Stimulated activated CD4-positive, alpha-beta T cell treated with anti-CD3 and anti-CD28 coated beads, Interleukin-2, amount 100 ng/mL, for 4 hours (primary cell): ENCODE results near the gene NOXO1.

Source experiments
- DNase-seq: peaks from one replicate; pipeline ENCODE4 v3.0.0-alpha.2; 2020; ENCODE audit warnings: low read depth

NOXO1 gene

DNA sequence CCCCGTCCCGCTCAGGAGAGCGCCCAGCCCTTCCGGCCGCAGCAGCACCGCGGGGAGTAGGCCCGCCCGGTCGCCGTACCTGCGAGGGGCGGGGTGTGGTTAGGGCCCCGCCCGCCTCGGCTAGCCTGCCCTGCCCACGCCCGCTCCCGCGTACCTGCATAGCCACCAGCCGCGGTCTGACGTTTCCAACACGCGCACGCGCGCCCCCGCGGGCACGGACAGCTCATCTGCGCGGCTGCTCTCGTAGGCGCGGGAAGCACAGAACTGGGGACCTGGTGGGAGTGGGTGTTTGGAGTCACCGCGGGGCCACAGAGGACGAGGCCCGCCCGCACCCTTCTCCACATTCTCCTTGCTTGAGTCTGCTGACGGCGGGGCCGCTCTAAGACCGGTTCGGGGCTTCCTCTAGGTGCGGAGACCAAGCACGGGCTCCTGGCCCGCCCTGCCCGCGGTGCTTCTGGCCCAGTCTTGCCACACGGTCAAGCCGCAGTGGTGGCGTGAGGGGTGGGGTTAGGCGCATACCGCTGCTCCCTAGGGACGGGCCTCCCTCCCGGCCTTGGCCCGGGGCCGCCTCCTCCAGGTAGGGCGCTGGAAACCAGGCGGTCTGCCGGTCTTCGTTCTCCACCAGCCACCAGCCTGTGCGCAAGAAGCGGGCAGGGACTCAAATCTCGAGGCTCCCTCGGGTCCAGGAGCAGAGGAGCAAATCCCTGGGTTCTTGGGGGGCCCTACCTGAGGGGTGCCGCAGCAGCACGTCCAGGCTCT is 1.8 kb downstream of the NOXO1 start:
- peak; percentile 56 for DNase-seq

DNA sequence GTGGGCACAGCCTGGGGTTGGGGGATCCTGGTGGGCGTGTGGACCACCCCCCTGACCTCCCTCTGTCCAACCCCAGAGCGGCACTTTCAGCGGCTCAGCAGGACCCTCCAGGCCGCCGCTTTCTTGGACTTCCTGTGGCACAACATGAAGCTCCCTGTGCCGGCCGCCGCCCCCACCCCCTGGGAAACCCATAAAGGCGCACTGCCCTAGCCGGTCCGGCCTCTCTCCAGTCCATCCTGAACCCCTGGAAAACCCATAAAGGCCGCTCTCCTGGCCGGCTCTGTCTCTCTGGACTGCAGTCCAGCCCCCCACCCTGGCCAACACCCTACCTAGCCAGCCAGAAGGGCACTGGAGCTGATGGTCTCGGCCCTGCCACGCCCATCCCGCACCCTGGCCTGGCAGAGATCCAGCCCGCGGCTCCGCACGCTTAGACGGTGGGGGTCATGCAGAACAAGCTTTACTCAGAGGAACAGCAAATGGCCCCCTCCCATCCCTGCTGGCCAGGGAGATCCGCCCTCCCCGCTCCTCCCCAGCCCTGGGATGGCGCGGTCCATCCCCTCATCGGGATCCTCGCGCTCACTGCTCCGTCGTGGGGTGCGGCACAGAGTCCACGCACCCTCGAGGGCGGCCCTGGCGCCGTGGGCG is 2.7 kb downstream of the NOXO1 start:
- no peak for DNase-seq

DNA sequence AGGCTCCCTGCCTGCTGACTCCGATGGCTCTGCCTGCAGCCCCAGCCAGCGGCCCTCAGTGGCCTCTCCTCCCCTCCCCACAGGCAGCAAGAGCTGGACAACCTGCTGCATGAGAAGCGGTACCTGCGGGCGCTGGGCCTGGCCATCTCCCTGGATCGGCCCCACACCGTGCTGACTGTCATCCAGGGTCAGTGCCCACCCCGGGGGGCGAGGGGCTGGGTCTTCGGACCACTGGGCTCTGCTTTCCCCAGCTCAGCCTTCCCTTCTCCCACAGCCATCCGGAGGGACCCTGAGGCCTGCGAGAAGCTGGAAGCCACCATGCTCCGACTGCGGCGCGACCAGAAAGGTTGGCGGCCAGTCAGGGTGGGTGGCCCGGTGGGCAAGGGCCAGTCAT is 3.4 kb downstream of the NOXO1 start:
- DNase-seq = no peak

DNA sequence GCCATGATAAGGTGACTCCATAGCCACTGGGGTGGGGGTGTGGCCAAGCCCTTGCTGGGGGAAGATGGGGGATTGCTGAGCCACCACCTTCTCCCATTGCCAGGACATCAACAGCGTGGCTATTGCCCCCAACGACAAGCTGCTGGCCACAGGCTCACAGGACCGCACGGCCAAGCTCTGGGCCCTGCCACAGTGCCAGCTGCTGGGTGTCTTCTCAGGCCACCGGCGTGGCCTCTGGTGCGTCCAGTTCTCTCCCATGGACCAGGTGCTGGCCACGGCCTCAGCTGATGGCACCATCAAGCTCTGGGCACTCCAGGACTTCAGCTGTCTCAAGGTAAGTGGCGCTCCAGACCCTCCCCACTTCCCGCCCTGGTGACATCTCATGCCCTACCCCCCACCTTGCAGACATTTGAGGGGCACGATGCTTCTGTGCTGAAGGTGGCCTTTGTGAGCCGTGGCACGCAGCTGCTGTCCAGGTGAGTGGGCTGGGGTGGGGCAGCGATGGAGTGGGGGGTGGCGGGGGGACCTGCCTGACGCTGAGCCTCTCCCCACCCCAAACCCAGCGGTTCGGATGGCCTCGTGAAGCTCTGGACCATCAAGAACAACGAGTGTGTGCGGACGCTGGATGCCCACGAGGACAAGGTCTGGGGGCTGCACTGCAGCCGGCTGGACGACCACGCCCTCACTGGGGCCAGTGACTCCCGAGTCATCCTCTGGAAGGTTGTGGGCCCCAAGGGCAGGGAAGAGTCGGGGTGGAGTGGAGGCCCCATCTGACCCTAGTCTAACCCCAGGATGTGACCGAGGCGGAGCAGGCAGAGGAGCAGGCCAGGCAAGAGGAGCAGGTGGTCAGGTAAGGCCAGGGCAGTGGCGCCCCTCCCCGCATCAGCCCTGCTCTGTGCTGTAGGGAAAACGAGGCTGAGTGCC is 4.1 kb downstream of the NOXO1 start:
- no peak for DNase-seq

DNA sequence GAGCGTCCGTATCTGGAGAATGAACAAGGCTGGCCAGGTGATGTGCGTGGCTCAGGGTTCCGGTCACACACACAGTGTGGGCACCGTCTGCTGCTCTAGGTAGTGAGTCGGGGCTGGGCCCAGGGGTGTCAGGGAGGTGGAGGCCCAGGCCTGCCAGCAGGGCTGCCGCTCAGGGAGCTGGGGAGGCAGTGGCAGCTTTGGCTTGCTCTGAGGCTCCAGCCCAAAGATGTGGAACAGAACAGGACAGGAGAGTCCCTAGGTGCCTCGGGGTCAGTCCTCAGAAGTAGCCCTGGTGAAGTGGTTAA is 5.1 kb downstream of the NOXO1 start:
- no peak for DNase-seq

DNA sequence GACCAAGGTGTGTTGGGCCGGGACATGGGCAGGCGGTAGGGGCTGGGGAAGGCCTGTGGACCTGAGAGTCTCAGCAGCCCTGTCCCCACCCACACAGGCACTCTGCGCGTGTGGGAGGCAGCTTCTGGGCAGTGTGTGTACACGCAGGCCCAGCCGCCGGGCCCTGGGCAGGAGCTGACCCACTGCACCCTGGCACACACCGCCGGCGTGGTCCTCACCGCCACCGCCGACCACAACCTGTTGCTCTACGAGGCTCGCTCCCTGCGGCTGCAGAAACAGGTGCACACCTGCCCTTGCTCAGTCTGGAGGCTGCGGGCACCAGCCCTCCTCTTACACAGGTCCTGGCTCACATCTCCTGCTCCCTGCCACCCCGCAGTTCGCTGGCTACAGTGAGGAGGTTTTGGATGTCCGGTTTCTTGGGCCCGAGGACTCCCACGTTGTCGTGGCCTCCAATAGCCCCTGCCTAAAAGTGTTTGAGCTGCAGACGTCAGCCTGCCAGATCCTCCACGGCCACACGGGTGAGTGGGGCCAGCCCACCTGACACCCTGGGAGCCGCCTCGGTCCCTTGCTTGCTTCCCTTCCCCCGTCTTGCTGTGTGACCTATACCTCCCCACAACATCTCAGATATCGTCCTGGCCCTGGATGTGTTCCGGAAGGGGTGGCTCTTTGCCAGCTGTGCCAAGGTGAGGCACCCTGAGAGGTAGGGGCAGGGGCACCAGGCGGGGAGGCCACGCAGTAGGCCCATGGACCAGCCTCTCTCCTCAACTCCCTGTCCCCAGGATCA is 5.6 kb downstream of the NOXO1 start:
- DNase-seq = no peak

DNA sequence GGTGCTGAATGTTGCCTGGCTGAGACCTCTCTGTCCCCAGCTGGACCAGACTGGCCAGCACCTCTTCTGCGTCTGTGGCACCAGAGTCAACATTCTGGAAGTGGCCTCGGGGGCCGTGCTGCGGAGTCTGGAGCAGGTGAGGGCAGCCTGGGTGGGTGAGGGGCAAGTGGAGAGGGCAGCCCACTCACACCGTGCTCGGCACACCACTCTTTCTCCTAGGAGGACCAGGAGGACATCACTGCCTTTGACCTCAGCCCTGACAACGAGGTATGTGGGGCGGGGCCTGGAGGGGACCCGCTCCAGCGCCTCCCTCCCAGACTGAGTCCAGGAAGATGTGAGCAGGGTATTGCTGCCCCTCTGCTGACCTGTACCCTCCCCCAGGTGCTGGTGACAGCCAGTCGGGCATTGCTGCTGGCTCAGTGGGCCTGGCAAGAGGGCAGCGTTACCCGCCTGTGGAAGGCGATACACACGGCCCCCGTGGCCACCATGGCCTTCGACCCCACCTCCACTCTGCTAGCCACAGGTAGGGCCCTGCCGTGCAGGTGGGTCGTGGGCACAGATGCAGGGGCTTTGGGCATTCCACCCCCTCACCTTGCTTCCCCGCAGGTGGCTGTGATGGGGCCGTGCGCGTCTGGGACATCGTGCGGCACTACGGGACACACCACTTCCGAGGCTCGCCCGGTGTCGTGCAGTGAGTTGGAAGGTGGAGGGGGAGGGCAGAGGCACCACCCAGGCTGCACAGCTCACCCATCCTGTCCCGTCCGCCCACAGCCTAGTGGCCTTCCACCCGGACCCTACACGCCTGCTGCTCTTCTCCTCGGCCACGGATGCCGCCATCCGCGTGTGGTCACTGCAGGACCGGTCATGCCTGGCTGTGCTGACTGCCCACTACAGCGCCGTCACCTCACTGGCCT is 6.9 kb downstream of the NOXO1 start:
- no peak for DNase-seq

DNA sequence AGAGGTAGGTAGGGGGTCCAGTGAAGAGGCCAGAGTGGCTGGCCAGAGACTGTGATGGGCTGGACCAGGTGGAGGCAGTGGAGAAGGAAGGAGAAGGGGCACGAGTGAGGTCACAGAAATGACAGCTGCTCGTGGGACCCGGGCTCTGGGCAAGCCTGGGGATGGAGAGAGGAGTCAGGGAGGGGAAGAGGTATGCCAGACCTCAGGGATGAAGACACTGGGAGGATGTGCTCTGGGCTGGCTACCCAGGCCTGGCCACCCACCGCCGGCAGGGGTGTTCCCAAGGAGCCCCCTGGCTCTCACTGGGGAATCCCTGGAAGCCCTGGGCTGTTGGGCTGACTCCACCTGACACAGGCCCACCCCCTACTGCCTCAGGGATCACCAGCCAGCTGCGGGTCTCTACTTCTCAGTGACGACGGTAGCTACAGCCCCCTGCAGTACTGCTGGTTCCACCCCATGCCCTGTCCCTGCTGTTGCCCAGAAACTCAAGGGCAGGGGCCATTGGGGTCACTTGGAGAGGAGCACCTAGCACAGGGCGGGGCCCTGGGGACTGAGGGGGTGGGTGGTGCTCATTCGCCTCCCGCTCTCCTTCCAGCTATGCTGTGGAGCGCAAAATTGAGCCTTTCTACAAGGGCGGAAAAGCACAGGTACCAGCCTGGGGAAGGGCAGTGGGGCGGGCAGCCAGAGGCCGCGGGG is 7.7 kb downstream of the NOXO1 start:
- no peak for DNase-seq

DNA sequence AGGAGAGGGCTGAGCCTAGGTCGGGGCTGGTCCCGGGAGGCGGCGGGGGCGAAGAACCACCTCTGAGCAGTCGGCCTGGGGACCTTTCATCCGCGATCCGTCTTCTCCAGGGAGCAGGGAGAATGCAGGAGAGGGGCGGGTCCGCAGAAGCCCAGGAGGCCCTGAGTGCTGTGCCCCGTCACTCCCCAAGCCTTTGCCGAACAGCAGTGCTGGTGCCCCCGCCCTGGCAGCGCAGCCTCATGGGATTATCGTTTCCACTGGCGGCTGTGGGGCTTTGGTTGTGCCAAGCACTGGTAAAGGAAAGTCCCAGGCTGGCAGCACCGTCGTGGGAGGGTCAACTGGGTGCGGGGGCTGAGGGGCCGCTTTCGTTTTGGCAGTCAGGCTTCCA is 8.8 kb downstream of the NOXO1 start:
- no peak for DNase-seq

DNA sequence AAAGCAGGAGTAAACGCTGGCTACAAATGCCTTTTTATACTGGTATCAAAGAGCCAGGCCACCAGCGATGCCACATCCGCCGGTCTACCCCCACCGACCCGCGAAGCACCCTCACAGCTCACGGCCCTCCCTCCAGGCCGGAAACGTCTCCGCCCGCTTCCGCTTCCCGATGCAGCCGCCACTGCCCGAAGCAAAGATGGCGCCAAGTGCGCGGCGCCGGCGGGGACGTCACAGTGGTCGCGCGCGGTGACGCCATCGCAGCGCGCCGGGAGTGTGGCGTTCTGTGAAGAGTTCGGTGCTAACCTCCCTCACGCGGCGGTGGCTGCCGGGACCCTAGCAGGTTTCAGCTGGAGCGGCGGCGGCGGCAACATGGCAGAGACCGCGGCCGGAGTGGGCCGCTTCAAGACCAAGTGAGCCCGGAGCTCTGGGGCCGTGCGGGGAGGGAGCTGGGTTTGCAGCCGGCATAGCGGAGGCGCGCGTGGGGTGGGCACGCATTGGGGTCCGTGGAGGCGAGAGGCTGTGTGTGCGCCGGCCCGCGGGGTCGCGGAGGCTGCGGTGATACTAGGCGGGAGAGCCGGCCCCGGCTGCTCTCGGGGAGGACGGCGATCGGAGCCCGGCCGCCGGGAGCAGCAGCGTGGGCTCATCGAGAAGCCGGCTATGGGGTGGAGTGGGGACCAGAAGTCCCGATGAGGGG is 9.3 kb downstream of the NOXO1 start, which contains the start of gene TBL3:
Gene TBL3 (plus strand): TSS at position 258 of the 694 bp plus-strand sequence. CDS start 112 bp downstream, at position 370.
- peak; percentile 92 for DNase-seq

DNA sequence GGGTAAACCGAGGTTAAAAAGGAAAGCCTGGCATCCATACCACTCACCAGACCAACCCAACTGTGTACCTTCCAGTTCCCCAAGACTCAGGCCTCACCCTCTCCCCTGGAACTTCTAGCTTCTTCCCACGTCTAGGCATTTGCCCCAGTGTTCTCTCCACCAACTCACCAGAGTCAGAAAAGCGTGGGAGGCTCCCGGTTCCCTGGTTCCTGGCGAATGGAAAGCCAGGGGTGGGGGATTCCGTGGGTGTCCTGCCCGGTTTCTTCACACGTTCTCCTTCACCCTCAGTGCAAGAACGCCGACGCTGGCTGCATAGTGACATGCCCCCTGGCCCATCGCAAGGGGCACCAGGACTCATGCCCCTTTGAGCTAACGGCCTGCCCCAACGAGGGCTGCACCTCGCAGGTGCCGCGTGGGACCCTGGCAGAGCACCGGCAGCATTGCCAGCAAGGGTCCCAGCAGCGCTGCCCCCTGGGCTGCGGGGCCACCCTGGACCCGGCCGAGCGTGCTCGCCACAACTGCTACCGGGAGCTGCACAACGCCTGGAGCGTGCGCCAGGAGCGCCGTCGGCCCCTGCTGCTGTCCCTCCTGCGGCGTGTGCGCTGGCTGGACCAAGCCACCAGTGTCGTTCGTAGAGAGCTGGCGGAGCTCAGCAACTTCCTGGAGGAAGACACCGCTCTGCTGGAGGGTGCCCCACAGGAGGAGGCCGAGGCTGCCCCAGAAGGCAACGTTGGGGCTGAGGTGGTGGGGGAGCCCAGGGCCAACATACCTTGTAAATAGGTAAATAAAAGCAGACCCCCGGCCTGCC is 12.9 kb downstream of the NOXO1 start:
- no peak for DNase-seq

DNA sequence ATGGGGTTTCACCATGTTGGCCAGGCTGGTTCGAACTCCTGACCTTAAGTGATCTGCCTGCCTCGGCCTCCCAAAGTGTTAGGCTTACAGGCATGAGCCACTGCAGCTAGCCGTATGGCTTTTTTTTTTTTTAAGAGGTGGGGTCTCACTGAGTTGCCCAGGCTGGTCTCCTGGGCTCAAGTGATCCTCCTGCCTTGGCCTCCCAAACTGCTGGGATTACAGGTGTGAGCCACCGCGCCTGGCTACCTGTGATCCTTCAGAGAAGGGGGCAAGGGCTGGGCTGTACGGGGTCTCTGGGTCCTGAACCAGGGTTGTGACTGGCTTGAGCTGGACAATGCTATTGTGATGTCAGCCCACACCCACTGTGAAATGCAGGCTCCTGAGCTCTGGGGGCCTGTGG is 14.8 kb downstream of the NOXO1 start, which contains the start of gene RNF151:
Gene RNF151 (plus strand): TSS at position 397 of the 400 bp plus-strand sequence. CDS start 26 bp downstream, outside the sequence.
- DNase-seq = no peak

DNA sequence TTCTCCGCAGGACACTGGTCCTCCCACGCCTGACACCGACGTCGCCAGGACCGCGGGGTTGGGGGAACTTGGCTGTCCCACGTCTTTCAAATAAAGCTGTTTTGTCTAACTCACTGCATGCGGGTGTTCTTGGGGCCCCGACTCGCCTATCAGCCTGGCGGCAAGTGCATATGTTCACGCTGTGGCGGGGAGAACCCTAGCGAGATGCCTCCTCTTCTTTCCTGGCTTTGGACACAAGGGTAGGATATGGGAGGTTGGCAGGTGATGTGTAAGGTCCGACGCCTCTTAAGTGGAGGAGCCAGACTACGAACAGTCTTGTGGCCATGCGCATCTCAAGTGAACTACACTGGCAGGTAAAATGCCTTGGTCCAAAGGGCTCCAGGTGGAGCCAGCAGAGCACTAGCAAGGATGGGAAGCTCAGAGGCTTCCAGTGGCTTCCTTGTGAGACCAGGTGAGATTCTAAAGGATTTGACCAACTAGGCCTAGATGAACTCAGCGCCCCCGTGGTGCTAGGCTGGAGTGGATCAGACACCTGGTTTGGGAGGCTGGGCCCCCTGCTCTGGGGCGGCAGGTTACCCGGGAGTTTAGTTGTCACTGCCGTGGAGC is 15.8 kb downstream of the NOXO1 start:
- no peak for DNase-seq

DNA sequence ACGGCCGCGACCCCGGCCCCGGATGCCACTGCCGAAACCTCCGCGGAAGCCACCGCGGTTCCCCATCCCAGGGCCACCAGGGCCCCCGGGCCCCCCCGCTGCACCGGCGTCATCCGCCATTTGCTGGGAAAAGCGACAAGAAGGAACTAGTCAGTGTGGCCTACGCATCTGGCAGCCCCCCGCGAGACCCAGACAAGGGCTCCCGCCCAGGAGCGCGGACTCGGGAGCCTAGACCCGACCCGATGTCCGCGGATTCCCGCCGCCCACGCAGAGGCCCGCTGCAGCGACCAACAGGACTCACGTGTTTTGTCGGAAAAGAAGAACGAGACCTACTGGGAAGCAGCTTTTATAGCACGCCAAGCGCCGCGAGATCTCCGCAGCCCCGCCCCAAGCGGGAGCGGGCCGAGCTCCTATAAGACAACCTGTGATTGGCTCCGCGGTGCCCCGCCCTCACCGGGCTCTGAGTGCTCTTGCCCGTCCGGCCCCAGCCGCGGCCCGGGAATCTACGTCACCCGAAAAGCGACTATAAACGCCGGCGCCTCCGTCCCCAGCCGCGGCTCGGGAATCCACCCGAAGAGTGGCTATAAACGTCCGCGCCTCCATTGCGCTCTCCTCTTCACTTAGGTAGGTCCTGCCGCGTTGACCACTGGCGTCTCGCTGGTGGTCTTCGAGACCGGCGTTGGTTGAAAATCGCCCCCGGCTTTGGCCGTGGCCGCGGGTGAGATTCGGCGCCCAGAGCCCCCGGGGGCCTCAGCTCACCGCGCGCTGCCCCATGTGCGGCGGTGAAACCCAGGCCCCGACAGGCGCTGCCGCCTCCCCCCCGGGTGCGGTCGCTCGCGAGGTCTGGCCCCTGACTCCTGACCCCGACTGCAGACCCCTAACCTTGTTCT is 16.5 kb downstream of the NOXO1 start, which contains the start of gene RPS2:
Gene RPS2 (minus strand): TSS at position 321 of the 890 bp plus-strand sequence. CDS start 201 bp downstream, at position 120.
- peak; percentile 96 for DNase-seq

DNA sequence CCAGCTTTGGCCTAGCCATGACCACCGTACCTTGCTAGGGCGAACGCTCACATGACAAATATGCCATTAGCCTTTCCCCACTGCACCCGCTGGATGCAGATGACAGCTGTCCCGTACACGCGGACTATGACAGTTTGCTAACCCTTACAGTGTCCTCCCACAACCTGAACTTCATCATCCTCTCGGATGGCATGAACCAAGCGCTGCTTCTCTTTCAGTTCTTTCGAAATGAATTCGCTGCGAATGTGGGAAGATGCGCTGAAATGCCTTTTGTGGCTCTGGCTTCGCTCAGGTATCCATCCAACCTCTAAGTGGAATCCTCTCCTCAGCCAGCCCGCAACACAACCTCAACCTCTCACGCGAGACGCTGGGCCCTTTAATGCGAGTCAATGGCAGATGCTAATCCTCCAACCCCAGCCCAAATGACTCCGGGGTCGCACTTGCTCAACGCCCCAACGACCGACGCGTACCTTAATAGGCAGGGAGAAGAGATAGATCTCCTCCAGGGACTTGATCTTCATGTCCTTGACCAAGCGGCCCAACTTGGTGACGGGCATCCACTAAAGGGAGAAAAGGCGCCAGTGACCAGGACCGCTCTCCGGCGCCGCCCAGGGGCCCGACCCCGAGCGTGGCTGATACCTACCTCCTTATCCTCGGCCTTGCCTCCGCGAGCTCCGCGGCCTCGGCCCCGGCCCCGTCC is 17.3 kb downstream of the NOXO1 start:
- DNase-seq = no peak
